Type B pancreatic cell (in vitro differentiated cells): ENCODE data around the gene BCL6. TPM values are rescaled to one million over a fixed set of nuclear protein-coding genes. Genes with fewer than 3 reads are reported as not detected.

Experiments
- DNase-seq: peaks from one replicate; pipeline ENCODE4 v3.0.0; 2021; ENCODE audit warnings: mixed read lengths; ENCODE audit not compliant: unreplicated experiment; ENCODE audit errors: extremely low spot score
- H3K27ac Mint-ChIP-seq: 2 replicates; pipeline ENCODE4 v1.8.0; 2021; ENCODE audit warnings: mild to moderate bottlenecking, mixed read lengths
- H3K27me3 Mint-ChIP-seq: 2 replicates; pipeline ENCODE4 v1.8.0; 2021; ENCODE audit warnings: mixed read lengths
- H3K36me3 Mint-ChIP-seq: 2 replicates; pipeline ENCODE4 v1.8.0; 2021; ENCODE audit warnings: mixed read lengths
- H3K4me1 Mint-ChIP-seq: one replicate; pipeline ENCODE4 v1.8.0; 2021; ENCODE audit warnings: mixed read lengths; ENCODE audit not compliant: unreplicated experiment
- H3K4me3 Mint-ChIP-seq: 2 replicates; pipeline ENCODE4 v1.8.0; 2021; ENCODE audit warnings: mild to moderate bottlenecking, mixed read lengths
- H3K9me3 Mint-ChIP-seq: 2 replicates; pipeline ENCODE4 v1.8.0; 2021; ENCODE audit warnings: mixed read lengths
- CTCF ChIP-seq: fragments of 200-600 bp; sonication (generic); conservative IDR thresholded peaks from 2 replicates; pipeline ENCODE4 v1.5.0; 2021; ENCODE audit warnings: antibody characterized with exemption, mild to moderate bottlenecking
- total RNA-seq: library from RNA; stranded (reverse); gene quantifications from 2 replicates; pipeline ENCODE4 v1.2.1, GENCODE V29; 2021; ENCODE audit warnings: low replicate concordance

BCL6 gene
- total RNA-seq, 1 donor from 2014 or later = 27.3 TPM

DNA sequence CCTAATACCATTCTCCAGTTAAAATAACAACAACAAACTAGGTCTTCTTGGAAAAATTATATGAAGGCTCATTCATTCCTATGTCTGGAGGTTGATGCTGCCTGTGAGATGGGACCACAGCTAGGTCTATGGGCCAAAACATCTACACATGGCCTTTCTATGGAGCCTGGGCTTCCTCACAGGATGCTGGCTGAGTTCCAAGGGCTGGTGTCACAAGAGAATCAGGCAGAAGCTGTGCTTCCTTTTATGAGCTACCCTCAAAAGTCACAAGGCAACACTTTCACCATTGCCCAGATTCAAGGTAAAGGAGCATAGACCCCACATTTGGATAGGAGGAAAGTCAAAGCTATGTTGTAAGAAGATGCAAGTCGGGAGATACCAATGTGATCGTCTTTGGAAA, 38.3 kb downstream of the BCL6 start:
- DNase-seq = no peak
- no peak for TF ChIP-seq CTCF
- Mint-ChIP-seq H3K27ac (no peak overlapping the region), H3K27me3 (no peaks in the 10 kb centered on the region), H3K4me1 (no peaks in the 10 kb centered on the region), H3K4me3 (no peak overlapping the region), H3K36me3 (no peaks in the 10 kb centered on the region), H3K9me3 (no peaks in the 10 kb centered on the region)

- TF ChIP-seq CTCF = no peak
- Mint-ChIP-seq H3K36me3 (no peaks in the 10 kb centered on the region), H3K4me1 (no peaks in the 10 kb centered on the region), H3K27ac (no peak overlapping the region), H3K27me3 (peaks cover 3% of the 10 kb centered on the region), H3K9me3 (no peaks in the 10 kb centered on the region), H3K4me3 (no peak overlapping the region)
- DNase-seq = no peak
Observed at GRCh38 chr3:187705164-187705563, 40.1 kb downstream of the BCL6 start.

DNA sequence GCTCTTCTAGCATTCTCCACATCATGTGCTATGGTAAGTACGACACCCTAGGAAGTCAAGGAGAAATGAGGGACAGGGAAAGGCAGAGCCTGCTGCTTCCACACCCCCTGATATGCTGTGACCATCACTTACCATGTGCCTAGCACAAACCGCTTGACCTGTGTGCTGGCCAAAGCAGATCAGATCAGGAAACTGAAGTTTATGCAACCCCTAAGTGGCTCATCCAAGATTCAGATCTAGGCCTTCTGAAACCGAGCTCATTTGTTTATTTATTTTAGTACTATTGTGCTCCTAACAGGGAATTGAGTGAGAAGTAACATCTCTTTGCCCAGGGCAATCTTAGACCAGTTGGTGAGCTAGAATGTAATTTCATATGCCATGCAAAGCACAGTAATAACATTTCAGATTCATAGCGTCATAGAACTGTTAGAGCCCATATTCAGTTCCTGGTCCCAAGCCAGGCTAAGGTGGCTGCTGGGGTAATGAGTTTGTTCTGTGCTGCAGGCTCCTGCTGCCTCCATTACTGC, 42.7 kb downstream of the BCL6 start, which contains the start of gene RTP2:
RTP2 (minus strand) TSS at position 51 of the 527 bp plus-strand sequence. CDS start 429 bp downstream, outside the sequence.
- peaks cover 3% of the 10 kb centered on the region for H3K27me3 Mint-ChIP-seq
- H3K27ac Mint-ChIP-seq = no peak within 1 kb of the TSS
- no peak for TF ChIP-seq CTCF
- no peaks in the 10 kb centered on the region for H3K4me1 Mint-ChIP-seq
- no peak within 1 kb of the TSS for H3K4me3 Mint-ChIP-seq
- no peaks in the 10 kb centered on the region for H3K9me3 Mint-ChIP-seq
- no peaks in the 10 kb centered on the region for H3K36me3 Mint-ChIP-seq
- DNase-seq = no peak

DNA sequence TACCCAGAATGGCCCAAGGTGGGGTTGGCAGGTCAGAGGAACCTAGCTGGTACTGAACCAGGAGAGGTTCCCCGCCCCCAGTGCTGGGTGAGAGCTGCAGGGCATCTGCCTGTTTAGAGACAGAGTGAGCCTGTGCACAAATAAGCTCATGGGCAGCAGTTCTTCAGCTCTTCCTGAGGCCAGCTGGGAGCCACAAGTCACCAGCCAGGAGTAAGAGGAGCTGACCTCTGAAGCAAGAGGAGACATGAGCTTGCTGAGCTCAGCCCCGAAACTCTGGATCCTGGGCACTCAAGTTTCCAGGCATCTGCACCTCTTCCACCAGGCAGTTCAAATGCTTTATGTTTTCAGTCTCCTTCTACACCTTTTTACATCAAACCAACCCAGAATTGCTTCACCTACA, 45.0 kb downstream of the BCL6 start:
- Mint-ChIP-seq H3K4me1 (no peaks in the 10 kb centered on the region), H3K36me3 (no peaks in the 10 kb centered on the region), H3K9me3 (no peaks in the 10 kb centered on the region), H3K27me3 (peaks cover 14% of the 10 kb centered on the region), H3K27ac (no peak overlapping the region), H3K4me3 (no peak overlapping the region)
- no peak for TF ChIP-seq CTCF
- DNase-seq = no peak

- no peak for DNase-seq
- Mint-ChIP-seq H3K4me1 (no peaks in the 10 kb centered on the region), H3K9me3 (no peaks in the 10 kb centered on the region), H3K36me3 (no peaks in the 10 kb centered on the region), H3K27ac (no peak overlapping the region), H3K4me3 (no peak overlapping the region), H3K27me3 (peaks cover 25% of the 10 kb centered on the region)
- TF ChIP-seq CTCF = no peak
Observed at GRCh38 chr3:187698499-187699399, 46.5 kb downstream of the BCL6 start.
